T-helper 22 cell (primary cell): ENCODE measurements around the gene DMKN.
"Not testable (repeated sequence)": the region's sequence is repeated elsewhere in the genome, so short reads cannot be mapped to it uniquely, and the experiment has no call there.

Source experiments
- DNase-seq: peaks from one replicate; pipeline ENCODE4 v3.0.0-alpha.2; 2020; ENCODE audit warnings: low read depth

The DMKN gene

GRCh38 chr19:35462476-35462953, 50.9 kb downstream of the DMKN start:
- peak; percentile 66 for DNase-seq

DNA sequence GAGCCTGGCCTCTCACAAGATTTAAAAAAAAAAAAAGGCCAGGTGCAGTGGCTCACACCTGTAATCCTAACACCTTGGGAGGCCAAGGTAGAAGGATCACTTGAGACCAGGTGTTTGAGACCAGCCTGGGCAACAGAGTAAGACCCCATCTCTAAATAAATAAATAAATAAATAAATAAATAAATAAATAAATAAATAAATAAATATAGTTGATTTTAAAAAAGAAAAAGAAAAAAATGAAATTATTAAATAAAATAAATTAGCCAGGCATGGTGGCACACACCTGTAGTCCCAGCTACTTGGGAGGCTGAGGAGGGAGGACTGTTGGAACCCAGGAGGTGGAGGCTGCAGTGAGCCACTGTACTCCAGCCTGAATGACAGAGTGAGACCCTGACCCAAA, 51.7 kb downstream of the DMKN start:
- DNase-seq, result not testable (repeated sequence)

GRCh38 chr19:35461060-35461459, 52.4 kb downstream of the DMKN start:
- no peak for DNase-seq

DNA sequence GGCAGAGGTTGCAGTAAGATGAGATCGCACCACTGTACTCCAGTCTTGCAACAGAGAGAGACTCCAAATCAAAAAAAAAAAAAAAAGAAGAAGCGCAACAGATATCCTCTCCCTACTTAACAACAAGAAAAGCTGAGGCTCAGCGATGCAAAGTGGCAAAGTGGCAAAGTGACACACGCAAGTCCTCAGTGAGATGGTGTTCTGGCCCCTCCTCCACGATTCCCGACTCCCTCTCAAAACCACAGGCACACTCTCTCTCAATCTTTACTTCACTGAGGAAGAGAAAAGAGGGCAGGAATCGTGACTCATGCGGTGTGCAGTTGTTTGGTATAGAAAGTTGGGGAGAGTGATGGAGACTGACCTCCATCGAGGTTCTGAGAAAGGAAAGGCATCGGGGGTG, 52.8 kb downstream of the DMKN start:
- no peak for DNase-seq

- DNase-seq, result no peak
These were observed 53.9 kb downstream of the DMKN start for GRCh38 chr19:35459414-35460082.

DNA sequence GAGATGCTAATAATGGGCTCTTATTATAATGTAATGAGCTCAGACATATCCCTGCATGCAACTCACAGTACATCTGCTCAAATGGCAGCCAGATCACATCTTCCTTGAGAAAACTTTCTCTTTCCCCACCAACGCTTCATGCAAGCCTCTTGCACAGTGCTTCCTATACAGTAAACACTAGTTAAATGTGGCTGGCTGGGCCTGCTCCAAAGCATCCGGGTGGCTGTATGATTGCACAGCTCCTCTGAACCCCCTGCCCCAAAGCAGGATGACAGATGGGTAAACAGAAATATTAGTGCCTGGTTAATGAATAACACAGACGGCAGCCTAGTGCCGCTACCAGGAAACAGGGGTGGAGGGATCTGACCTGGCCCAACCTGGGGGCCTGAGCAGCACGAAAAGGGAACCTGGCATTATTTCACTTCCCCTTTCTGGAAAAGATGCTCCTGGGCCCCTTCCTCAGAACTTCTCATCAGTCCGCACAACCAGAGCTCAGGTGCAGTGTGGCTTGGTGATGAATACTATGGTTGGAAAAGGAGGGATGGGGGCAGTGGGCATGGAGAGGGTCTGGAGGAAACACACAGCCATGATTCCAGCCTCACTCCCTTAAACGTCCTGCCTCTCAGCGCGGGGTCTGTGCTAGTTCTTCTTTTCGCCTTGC, 54.6 kb downstream of the DMKN start:
- DNase-seq, result no peak

DNA sequence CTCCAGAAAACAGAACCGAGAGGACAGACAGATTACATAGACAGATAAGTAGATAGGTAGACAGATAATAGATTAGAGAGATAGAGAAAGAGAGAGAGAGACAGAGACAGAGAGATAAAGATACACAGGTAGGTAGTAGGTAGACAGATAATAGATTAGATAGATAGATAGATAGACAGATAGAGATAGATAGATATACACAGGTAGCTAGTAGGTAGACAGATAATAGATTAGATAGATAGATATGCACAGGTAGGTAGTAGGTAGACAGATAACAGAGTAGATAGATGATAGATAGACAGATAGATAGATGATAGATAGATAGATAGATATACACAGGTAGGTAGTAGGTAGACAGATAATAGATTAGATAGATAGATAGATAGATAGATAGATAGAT, 55.3 kb downstream of the DMKN start:
- no peak for DNase-seq

DNA sequence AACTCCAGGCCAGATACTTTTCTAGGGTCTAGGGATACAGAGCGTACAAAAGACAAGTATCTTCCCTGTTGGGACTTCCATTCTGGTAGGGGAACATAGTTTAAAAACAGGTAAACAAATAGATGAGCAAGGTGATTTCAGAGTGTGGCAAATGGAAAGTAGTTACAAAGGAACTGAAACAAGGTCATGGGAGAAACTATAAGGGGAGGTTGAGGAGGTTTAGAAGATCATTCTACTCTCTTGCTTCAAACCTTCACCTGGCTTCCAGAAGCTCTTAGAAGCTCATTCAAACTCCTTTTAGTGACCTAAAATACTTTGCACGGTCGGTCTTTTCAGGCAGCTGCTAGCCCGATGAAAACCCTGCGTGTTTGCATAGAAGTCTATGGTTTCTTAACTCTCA, 56.3 kb downstream of the DMKN start:
- DNase-seq, result no peak

DNA sequence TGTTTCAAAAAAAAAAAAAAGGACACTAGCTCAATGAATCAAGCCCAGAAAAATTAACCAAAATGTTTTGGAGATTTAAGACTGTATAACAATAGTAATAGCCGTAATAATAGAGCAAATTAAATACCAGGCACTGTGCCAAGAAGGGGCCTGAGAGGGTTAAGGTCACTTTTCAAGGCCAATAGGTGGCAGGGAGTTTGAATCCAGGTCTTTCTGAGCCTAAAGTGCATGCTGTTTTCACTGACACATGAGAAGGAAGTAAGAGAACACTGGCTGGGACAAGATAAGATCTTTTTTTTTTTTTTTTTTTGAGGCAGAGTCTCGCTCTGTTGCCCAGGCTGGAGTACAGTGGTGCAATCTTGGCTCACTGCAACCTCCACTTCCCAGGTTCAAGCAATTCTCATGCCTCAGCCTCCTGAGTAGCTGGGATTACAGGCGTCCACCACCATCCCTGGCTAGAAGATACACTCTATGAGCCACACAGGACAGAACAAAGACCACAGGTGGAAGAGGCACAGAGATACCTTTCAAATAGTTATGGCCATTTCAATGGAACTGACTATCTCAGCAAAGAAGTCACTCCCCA, 57.7 kb downstream of the DMKN start:
- no peak for DNase-seq

DNA sequence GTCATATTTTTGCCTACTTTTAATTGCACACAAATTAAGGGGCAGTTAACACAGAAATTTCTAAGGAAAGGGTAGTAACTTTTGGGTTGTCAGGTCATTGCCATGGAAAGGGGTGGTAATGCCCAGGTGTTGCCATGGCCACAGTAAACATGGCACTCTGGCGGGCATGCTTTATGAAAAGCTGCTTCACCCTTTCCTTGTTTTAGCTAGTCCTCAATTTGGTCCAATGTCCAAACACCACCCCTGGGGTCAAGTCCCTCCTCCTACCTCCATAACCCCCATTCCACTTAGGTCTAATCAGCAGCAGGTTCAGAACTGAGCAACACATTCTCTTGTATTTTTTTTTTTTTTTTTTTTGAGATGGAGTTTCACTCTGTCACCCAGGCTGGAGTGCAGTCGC, 58.8 kb downstream of the DMKN start:
- DNase-seq, result no peak

GRCh38 chr19:35451338-35452096, 61.9 kb downstream of the DMKN start:
- peak; percentile 23 for DNase-seq

DNA sequence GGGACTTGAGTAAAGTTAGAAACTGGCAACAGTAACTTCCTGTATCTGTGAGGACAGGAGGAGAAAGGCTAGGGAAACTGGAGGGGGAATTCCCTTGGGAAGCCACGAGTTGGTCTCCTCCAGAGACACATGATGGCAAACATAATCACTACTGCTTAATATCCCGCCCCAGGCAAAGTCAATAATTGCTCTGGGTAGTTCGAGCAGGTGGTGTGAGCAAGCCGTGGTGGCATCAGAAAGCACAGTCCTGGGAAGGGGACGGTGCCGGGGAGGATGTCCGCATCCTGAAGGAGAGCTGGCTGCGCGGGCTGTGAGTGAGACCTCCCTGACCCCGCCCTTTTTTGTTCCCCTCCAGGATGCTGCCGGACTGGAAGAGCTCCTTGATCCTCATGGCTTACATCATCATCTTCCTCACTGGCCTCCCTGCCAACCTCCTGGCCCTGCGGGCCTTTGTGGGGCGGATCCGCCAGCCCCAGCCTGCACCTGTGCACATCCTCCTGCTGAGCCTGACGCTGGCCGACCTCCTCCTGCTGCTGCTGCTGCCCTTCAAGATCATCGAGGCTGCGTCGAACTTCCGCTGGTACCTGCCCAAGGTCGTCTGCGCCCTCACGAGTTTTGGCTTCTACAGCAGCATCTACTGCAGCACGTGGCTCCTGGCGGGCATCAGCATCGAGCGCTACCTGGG, 63.9 kb downstream of the DMKN start:
- no peak for DNase-seq

GRCh38 chr19:35447606-35448469, 65.6 kb downstream of the DMKN start, which contains the start of gene FFAR2:
FFAR2 (plus strand) TSS chr19:35448257; CDS start chr19:35449715, 1,458 bp downstream.
- DNase-seq, result no peak
